ENCODE measurements around the gene RIT2.
"Not testable (repeated sequence)": the region's sequence is repeated elsewhere in the genome, so short reads cannot be mapped to it uniquely, and the experiment has no call there.

Gene RIT2

GRCh38 chr18:42828881-42829280, 286.6 kb downstream of the RIT2 start:
- H3K4me3 ChIP-seq (ENCODE audit: low read length in 2 of 2), result no peak overlapping the region
- H3K36me3 ChIP-seq (ENCODE audit: control insufficient read depth in 2 of 2, insufficient read depth in 2 of 2, low read length in 2 of 2), result no peaks in the 10 kb centered on the region
- H3K9me3 ChIP-seq (ENCODE audit: control insufficient read depth in 2 of 2, low read length in 2 of 2), result no peaks in the 10 kb centered on the region
- H3K27me3 ChIP-seq (ENCODE audit: control insufficient read depth in 2 of 2, insufficient read depth in 2 of 2, low read length in 2 of 2), result no peaks in the 10 kb centered on the region
- H3K27ac ChIP-seq (ENCODE audit: low read depth in 2 of 2, low read length in 2 of 2), result no peak overlapping the region
- H3K4me1 ChIP-seq (ENCODE audit: control insufficient read depth in 2 of 2, insufficient read depth in 2 of 2, low read length in 2 of 2), result no peaks in the 10 kb centered on the region
- H3K9ac ChIP-seq (ENCODE audit: low read depth in 1 of 2, low read length in 2 of 2), result no peak overlapping the region

GRCh38 chr18:42824178-42824577, 291.3 kb downstream of the RIT2 start:
- Histone ChIP-seq H3K27me3 (ENCODE audit: control insufficient read depth in 2 of 2, insufficient read depth in 2 of 2, low read length in 2 of 2) (no peaks in the 10 kb centered on the region), H3K4me3 (ENCODE audit: low read length in 2 of 2) (no peak overlapping the region), H3K36me3 (ENCODE audit: control insufficient read depth in 2 of 2, insufficient read depth in 2 of 2, low read length in 2 of 2) (no peaks in the 10 kb centered on the region), H3K9me3 (ENCODE audit: control insufficient read depth in 2 of 2, low read length in 2 of 2) (no peaks in the 10 kb centered on the region), H3K27ac (ENCODE audit: low read depth in 2 of 2, low read length in 2 of 2) (no peak overlapping the region), H3K9ac (ENCODE audit: low read depth in 1 of 2, low read length in 2 of 2) (no peak overlapping the region), H3K4me1 (ENCODE audit: control insufficient read depth in 2 of 2, insufficient read depth in 2 of 2, low read length in 2 of 2) (no peaks in the 10 kb centered on the region)

GRCh38 chr18:42822711-42823110, 292.8 kb downstream of the RIT2 start:
- Histone ChIP-seq H3K27me3 (ENCODE audit: control insufficient read depth in 2 of 2, insufficient read depth in 2 of 2, low read length in 2 of 2) (no peaks in the 10 kb centered on the region), H3K9ac (ENCODE audit: low read depth in 1 of 2, low read length in 2 of 2) (no peak overlapping the region), H3K36me3 (ENCODE audit: control insufficient read depth in 2 of 2, insufficient read depth in 2 of 2, low read length in 2 of 2) (no peaks in the 10 kb centered on the region), H3K9me3 (ENCODE audit: control insufficient read depth in 2 of 2, low read length in 2 of 2) (no peaks in the 10 kb centered on the region), H3K4me1 (ENCODE audit: control insufficient read depth in 2 of 2, insufficient read depth in 2 of 2, low read length in 2 of 2) (no peaks in the 10 kb centered on the region), H3K4me3 (ENCODE audit: low read length in 2 of 2) (no peak overlapping the region), H3K27ac (ENCODE audit: low read depth in 2 of 2, low read length in 2 of 2) (no peak overlapping the region)

- H3K27me3 ChIP-seq (ENCODE audit: control insufficient read depth in 2 of 2, insufficient read depth in 2 of 2, low read length in 2 of 2), result no peaks in the 10 kb centered on the region
- H3K9ac ChIP-seq (ENCODE audit: low read depth in 1 of 2, low read length in 2 of 2), result no peak overlapping the region
- H3K36me3 ChIP-seq (ENCODE audit: control insufficient read depth in 2 of 2, insufficient read depth in 2 of 2, low read length in 2 of 2), result no peaks in the 10 kb centered on the region
- H3K4me1 ChIP-seq (ENCODE audit: control insufficient read depth in 2 of 2, insufficient read depth in 2 of 2, low read length in 2 of 2), result no peaks in the 10 kb centered on the region
- H3K27ac ChIP-seq (ENCODE audit: low read depth in 2 of 2, low read length in 2 of 2), result no peak overlapping the region
- H3K9me3 ChIP-seq (ENCODE audit: control insufficient read depth in 2 of 2, low read length in 2 of 2), result no peaks in the 10 kb centered on the region
- no peak overlapping the region for H3K4me3 ChIP-seq (ENCODE audit: low read length in 2 of 2)
These were observed 294.0 kb downstream of the RIT2 start for GRCh38 chr18:42821492-42821891.

GRCh38 chr18:42814618-42815017, 300.9 kb downstream of the RIT2 start:
- no peaks in the 10 kb centered on the region for H3K4me1 ChIP-seq (ENCODE audit: control insufficient read depth in 2 of 2, insufficient read depth in 2 of 2, low read length in 2 of 2)
- H3K27ac ChIP-seq (ENCODE audit: low read depth in 2 of 2, low read length in 2 of 2), result no peak overlapping the region
- no peaks in the 10 kb centered on the region for H3K9me3 ChIP-seq (ENCODE audit: control insufficient read depth in 2 of 2, low read length in 2 of 2)
- no peak overlapping the region for H3K4me3 ChIP-seq (ENCODE audit: low read length in 2 of 2)
- no peak overlapping the region for H3K9ac ChIP-seq (ENCODE audit: low read depth in 1 of 2, low read length in 2 of 2)
- H3K27me3 ChIP-seq (ENCODE audit: control insufficient read depth in 2 of 2, insufficient read depth in 2 of 2, low read length in 2 of 2), result no peaks in the 10 kb centered on the region
- no peaks in the 10 kb centered on the region for H3K36me3 ChIP-seq (ENCODE audit: control insufficient read depth in 2 of 2, insufficient read depth in 2 of 2, low read length in 2 of 2)

GRCh38 chr18:42814184-42814583, 301.3 kb downstream of the RIT2 start:
- Histone ChIP-seq H3K4me1 (ENCODE audit: control insufficient read depth in 2 of 2, insufficient read depth in 2 of 2, low read length in 2 of 2) (no peaks in the 10 kb centered on the region), H3K9me3 (ENCODE audit: control insufficient read depth in 2 of 2, low read length in 2 of 2) (no peaks in the 10 kb centered on the region), H3K9ac (ENCODE audit: low read depth in 1 of 2, low read length in 2 of 2) (no peak overlapping the region), H3K27ac (ENCODE audit: low read depth in 2 of 2, low read length in 2 of 2) (no peak overlapping the region), H3K4me3 (ENCODE audit: low read length in 2 of 2) (no peak overlapping the region), H3K27me3 (ENCODE audit: control insufficient read depth in 2 of 2, insufficient read depth in 2 of 2, low read length in 2 of 2) (no peaks in the 10 kb centered on the region), H3K36me3 (ENCODE audit: control insufficient read depth in 2 of 2, insufficient read depth in 2 of 2, low read length in 2 of 2) (no peaks in the 10 kb centered on the region)

GRCh38 chr18:42813570-42813969, 301.9 kb downstream of the RIT2 start:
- no peak overlapping the region for H3K27ac ChIP-seq (ENCODE audit: low read depth in 2 of 2, low read length in 2 of 2)
- H3K4me1 ChIP-seq (ENCODE audit: control insufficient read depth in 2 of 2, insufficient read depth in 2 of 2, low read length in 2 of 2), result no peaks in the 10 kb centered on the region
- H3K36me3 ChIP-seq (ENCODE audit: control insufficient read depth in 2 of 2, insufficient read depth in 2 of 2, low read length in 2 of 2), result no peaks in the 10 kb centered on the region
- H3K9me3 ChIP-seq (ENCODE audit: control insufficient read depth in 2 of 2, low read length in 2 of 2), result no peaks in the 10 kb centered on the region
- H3K4me3 ChIP-seq (ENCODE audit: low read length in 2 of 2), result no peak overlapping the region
- no peaks in the 10 kb centered on the region for H3K27me3 ChIP-seq (ENCODE audit: control insufficient read depth in 2 of 2, insufficient read depth in 2 of 2, low read length in 2 of 2)
- no peak overlapping the region for H3K9ac ChIP-seq (ENCODE audit: low read depth in 1 of 2, low read length in 2 of 2)

- no peaks in the 10 kb centered on the region for H3K4me1 ChIP-seq (ENCODE audit: control insufficient read depth in 2 of 2, insufficient read depth in 2 of 2, low read length in 2 of 2)
- no peaks in the 10 kb centered on the region for H3K27me3 ChIP-seq (ENCODE audit: control insufficient read depth in 2 of 2, insufficient read depth in 2 of 2, low read length in 2 of 2)
- no peak overlapping the region for H3K9ac ChIP-seq (ENCODE audit: low read depth in 1 of 2, low read length in 2 of 2)
- no peak overlapping the region for H3K4me3 ChIP-seq (ENCODE audit: low read length in 2 of 2)
- H3K36me3 ChIP-seq (ENCODE audit: control insufficient read depth in 2 of 2, insufficient read depth in 2 of 2, low read length in 2 of 2), result no peaks in the 10 kb centered on the region
- no peak overlapping the region for H3K27ac ChIP-seq (ENCODE audit: low read depth in 2 of 2, low read length in 2 of 2)
- H3K9me3 ChIP-seq (ENCODE audit: control insufficient read depth in 2 of 2, low read length in 2 of 2), result no peaks in the 10 kb centered on the region
These were observed 307.6 kb downstream of the RIT2 start for GRCh38 chr18:42807887-42808286.

- no peak overlapping the region for H3K27ac ChIP-seq (ENCODE audit: low read depth in 2 of 2, low read length in 2 of 2)
- no peaks in the 10 kb centered on the region for H3K36me3 ChIP-seq (ENCODE audit: control insufficient read depth in 2 of 2, insufficient read depth in 2 of 2, low read length in 2 of 2)
- H3K9me3 ChIP-seq (ENCODE audit: control insufficient read depth in 2 of 2, low read length in 2 of 2), result no peaks in the 10 kb centered on the region
- no peak overlapping the region for H3K9ac ChIP-seq (ENCODE audit: low read depth in 1 of 2, low read length in 2 of 2)
- no peaks in the 10 kb centered on the region for H3K4me1 ChIP-seq (ENCODE audit: control insufficient read depth in 2 of 2, insufficient read depth in 2 of 2, low read length in 2 of 2)
- no peak overlapping the region for H3K4me3 ChIP-seq (ENCODE audit: low read length in 2 of 2)
- no peaks in the 10 kb centered on the region for H3K27me3 ChIP-seq (ENCODE audit: control insufficient read depth in 2 of 2, insufficient read depth in 2 of 2, low read length in 2 of 2)
These were observed 313.8 kb downstream of the RIT2 start for GRCh38 chr18:42801706-42802105.

- Histone ChIP-seq H3K27ac (ENCODE audit: low read depth in 2 of 2, low read length in 2 of 2) (no peak overlapping the region), H3K4me1 (ENCODE audit: control insufficient read depth in 2 of 2, insufficient read depth in 2 of 2, low read length in 2 of 2) (no peaks in the 10 kb centered on the region), H3K36me3 (ENCODE audit: control insufficient read depth in 2 of 2, insufficient read depth in 2 of 2, low read length in 2 of 2) (no peaks in the 10 kb centered on the region), H3K4me3 (ENCODE audit: low read length in 2 of 2) (no peak overlapping the region), H3K9ac (ENCODE audit: low read depth in 1 of 2, low read length in 2 of 2) (no peak overlapping the region), H3K27me3 (ENCODE audit: control insufficient read depth in 2 of 2, insufficient read depth in 2 of 2, low read length in 2 of 2) (no peaks in the 10 kb centered on the region), H3K9me3 (ENCODE audit: control insufficient read depth in 2 of 2, low read length in 2 of 2) (no peaks in the 10 kb centered on the region)
These were observed 316.8 kb downstream of the RIT2 start for GRCh38 chr18:42798606-42799170.

GRCh38 chr18:42795213-42795789, 320.2 kb downstream of the RIT2 start:
- not testable (repeated sequence) for H3K4me1 ChIP-seq (ENCODE audit: control insufficient read depth in 2 of 2, insufficient read depth in 2 of 2, low read length in 2 of 2); H3K9me3 ChIP-seq (ENCODE audit: control insufficient read depth in 2 of 2, low read length in 2 of 2); H3K9ac ChIP-seq (ENCODE audit: low read depth in 1 of 2, low read length in 2 of 2); H3K36me3 ChIP-seq (ENCODE audit: control insufficient read depth in 2 of 2, insufficient read depth in 2 of 2, low read length in 2 of 2); H3K27me3 ChIP-seq (ENCODE audit: control insufficient read depth in 2 of 2, insufficient read depth in 2 of 2, low read length in 2 of 2); H3K4me3 ChIP-seq (ENCODE audit: low read length in 2 of 2); H3K27ac ChIP-seq (ENCODE audit: low read depth in 2 of 2, low read length in 2 of 2)

All from mucosa of rectum (tissue), 2 donors.